Measurements from ENCODE around the gene PARD3B. TPM values are rescaled to one million over a fixed set of nuclear protein-coding genes. Genes with fewer than 3 reads are reported as not detected.

PARD3B gene
- total RNA-seq, 1 experiment from 2014 or later: 6.4 TPM

DNA sequence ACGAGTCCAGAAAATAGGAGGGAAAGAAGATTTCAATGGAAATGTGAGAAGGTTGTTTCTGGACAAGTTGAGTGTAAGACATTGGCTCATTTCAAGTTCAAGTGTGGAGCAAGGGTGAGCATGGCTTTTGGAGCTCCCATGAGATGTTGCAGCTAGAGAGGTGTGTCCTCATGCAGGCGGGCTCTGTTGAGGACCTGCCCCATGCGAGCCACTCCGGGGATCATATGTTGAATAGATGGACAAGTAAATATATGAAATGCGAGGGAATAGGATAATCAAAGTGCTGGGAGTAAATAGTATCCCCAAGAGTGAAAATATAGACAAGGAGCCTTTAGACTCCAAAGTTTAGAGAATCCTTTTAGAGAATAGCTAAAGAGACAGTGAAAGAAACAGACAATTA, 936.6 kb downstream of the PARD3B start:
- Histone ChIP-seq H4K5ac (ENCODE audit: insufficient read length, low read depth, low read length) (no peak overlapping the region), H3K9ac (ENCODE audit: extremely low read depth, insufficient read length, low read length) (no peak overlapping the region), H2BK120ac (ENCODE audit: low read depth, low read length, poor library complexity, severe bottlenecking) (no peak overlapping the region), H3K27me3 (ENCODE audit: insufficient read depth, low read length) (no peaks in the 10 kb centered on the region), H2BK5ac (ENCODE audit: insufficient read length, low read length) (no peak overlapping the region), H3K18ac (ENCODE audit: insufficient read length, low read depth, low read length) (no peak overlapping the region), H3K4ac (ENCODE audit: low read depth, low read length) (no peak overlapping the region), H3K4me2 (ENCODE audit: insufficient read depth, insufficient read length, low read length) (no peak overlapping the region), H3K4me1 (ENCODE audit: insufficient read depth, low read length) (peaks cover 15% of the 10 kb centered on the region; the same call in 1 of the 2 replicates), H3K27ac (ENCODE audit: insufficient read length, low read depth, low read length) (peak overlapping the region; percentile 64), H4K8ac (replicated peaks; ENCODE audit: insufficient read length, low read depth, low read length) (no peak overlapping the region), H3K14ac (ENCODE audit: insufficient read depth, low read length) (no peak overlapping the region), H2BK15ac (ENCODE audit: low read depth, low read length) (no peak overlapping the region), H4K91ac (ENCODE audit: insufficient read length, low read depth, low read length) (peak overlapping the region; percentile 15), H3K79me2 (ENCODE audit: insufficient read depth, low read length) (no peaks in the 10 kb centered on the region; the same call in 1 of the 2 replicates), H3K9me3 (ENCODE audit: control insufficient read depth, low read depth, low read length) (no peaks in the 10 kb centered on the region), H2BK20ac (ENCODE audit: low read depth, low read length, poor library complexity, severe bottlenecking) (no peak overlapping the region), H2BK12ac (ENCODE audit: insufficient read length, low read depth, low read length) (no peak overlapping the region), H3K56ac (ENCODE audit: insufficient read length, low read depth, low read length) (no peak overlapping the region), H3K23me2 (ENCODE audit: insufficient read length, low read depth, low read length, poor library complexity, severe bottlenecking) (no peaks in the 10 kb centered on the region), H4K20me1 (ENCODE audit: control insufficient read depth, insufficient read depth, insufficient read length) (no peaks in the 10 kb centered on the region), H2AK5ac (ENCODE audit: insufficient read length, low read length) (no peak overlapping the region), H3T11ph (ENCODE audit: low read length) (no peak overlapping the region), H2AFZ (ENCODE audit: low read length) (no peak overlapping the region), H3K23ac (ENCODE audit: insufficient read length, low read depth, low read length) (no peak overlapping the region), H3K79me1 (ENCODE audit: insufficient read depth, low read depth, low read length, poor library complexity, severe bottlenecking) (no peaks in the 10 kb centered on the region)
- H3K9me3 Mint-ChIP-seq: peaks cover 0 to 2% of the 10 kb centered on the region in 2 experiments; a peak in 2 of 5 replicates
- TF ChIP-seq, protein P1, sequence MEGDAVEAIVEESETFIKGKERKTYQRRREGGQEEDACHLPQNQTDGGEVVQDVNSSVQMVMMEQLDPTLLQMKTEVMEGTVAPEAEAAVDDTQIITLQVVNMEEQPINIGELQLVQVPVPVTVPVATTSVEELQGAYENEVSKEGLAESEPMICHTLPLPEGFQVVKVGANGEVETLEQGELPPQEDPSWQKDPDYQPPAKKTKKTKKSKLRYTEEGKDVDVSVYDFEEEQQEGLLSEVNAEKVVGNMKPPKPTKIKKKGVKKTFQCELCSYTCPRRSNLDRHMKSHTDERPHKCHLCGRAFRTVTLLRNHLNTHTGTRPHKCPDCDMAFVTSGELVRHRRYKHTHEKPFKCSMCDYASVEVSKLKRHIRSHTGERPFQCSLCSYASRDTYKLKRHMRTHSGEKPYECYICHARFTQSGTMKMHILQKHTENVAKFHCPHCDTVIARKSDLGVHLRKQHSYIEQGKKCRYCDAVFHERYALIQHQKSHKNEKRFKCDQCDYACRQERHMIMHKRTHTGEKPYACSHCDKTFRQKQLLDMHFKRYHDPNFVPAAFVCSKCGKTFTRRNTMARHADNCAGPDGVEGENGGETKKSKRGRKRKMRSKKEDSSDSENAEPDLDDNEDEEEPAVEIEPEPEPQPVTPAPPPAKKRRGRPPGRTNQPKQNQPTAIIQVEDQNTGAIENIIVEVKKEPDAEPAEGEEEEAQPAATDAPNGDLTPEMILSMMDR (conservative IDR thresholded peaks at IDR 0.05): no peak
- DNase-seq: no peak
- no peaks in the 10 kb centered on the region for H3K27me3 Mint-ChIP-seq (ENCODE audit: low read depth)
- H3K27ac Mint-ChIP-seq: no peak overlapping the region
- no CpG with 5 or more reads among the region's 5 CpGs for WGBS (ENCODE audit: extremely low coverage, insufficient read length, low lambda C conversion rate)
- H3K4me1 Mint-ChIP-seq: peaks cover 5 to 7% of the 10 kb centered on the region in 2 experiments
- peaks cover 0 to 7% (median 3%) of the 10 kb centered on the region in 3 experiments; a peak in 4 of 7 replicates for H3K36me3 Mint-ChIP-seq (ENCODE audit: insufficient read depth in 1 of 3, low read depth in 3 of 3)
- no peak overlapping the region for H3K4me3 Mint-ChIP-seq

Data from H9 (cell line).